CD4-positive, alpha-beta T cell treated with Interleukin-4 for 4 hours (primary cell): Measurements from ENCODE around the gene NBPF19.
"Not testable (repeated sequence)": the region's sequence is repeated elsewhere in the genome, so short reads cannot be mapped to it uniquely, and the experiment has no call there.

Experiments used
- DNase-seq: peaks from one replicate; pipeline ENCODE4 v3.0.0-alpha.2; 2020

NBPF19 gene, protein sequence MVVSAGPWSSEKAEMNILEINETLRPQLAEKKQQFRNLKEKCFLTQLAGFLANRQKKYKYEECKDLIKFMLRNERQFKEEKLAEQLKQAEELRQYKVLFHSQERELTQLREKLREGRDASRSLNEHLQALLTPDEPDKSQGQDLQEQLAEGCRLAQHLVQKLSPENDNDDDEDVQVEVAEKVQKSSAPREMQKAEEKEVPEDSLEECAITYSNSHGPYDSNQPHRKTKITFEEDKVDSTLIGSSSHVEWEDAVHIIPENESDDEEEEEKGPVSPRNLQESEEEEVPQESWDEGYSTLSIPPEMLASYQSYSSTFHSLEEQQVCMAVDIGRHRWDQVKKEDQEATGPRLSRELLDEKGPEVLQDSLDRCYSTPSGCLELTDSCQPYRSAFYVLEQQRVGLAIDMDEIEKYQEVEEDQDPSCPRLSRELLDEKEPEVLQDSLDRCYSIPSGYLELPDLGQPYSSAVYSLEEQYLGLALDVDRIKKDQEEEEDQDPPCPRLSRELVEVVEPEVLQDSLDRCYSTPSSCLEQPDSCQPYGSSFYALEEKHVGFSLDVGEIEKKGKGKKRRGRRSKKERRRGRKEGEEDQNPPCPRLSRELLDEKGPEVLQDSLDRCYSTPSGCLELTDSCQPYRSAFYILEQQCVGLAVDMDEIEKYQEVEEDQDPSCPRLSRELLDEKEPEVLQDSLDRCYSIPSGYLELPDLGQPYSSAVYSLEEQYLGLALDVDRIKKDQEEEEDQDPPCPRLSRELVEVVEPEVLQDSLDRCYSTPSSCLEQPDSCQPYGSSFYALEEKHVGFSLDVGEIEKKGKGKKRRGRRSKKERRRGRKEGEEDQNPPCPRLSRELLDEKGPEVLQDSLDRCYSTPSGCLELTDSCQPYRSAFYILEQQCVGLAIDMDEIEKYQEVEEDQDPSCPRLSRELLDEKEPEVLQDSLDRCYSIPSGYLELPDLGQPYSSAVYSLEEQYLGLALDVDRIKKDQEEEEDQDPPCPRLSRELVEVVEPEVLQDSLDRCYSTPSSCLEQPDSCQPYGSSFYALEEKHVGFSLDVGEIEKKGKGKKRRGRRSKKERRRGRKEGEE (N-terminal part only)

DNA sequence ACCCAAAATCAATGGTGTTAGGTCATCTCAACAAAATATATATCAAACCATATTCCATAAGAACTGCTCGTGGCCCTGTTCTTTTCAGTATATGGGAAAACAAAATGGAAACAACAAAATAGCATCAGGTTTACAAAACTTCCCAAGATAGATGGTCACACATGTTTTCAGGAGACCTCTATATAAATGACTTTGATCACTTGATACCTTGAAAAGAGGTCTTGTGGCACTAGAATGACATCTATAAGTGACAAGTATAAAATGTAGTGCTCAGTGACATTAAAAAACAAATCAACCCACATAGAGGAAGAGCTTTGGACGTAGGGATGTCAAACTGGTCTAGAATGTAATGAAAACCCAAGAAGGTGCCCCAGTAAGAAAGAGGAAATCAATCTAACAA lies at the start of gene NBPF19:
Gene NBPF19, plus strand, starts transcription at position 301 of the 400 bp plus-strand sequence. CDS start 888 bp downstream, outside the sequence.
- not testable (repeated sequence) for DNase-seq

DNA sequence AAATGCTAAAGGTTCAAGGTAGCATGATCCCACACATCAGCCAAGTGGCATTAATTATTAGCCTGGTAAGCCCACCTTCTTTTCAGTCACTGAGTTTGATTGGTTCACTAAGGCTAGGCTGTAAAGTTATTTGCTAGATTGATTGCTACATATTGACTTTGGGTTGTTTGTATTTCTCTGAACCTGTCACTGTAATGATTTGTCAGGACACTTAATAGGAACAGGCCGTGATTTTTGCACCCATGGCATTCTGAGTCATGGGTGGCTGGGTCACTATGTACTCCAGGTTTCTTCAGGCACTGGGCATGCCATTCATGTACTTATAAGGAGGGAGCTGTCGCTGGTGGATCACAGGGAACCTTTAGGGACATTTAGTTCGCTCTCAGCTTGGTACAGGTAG lies 46.5 kb upstream of the NBPF19 start:
- DNase-seq, result not testable (repeated sequence)

DNA sequence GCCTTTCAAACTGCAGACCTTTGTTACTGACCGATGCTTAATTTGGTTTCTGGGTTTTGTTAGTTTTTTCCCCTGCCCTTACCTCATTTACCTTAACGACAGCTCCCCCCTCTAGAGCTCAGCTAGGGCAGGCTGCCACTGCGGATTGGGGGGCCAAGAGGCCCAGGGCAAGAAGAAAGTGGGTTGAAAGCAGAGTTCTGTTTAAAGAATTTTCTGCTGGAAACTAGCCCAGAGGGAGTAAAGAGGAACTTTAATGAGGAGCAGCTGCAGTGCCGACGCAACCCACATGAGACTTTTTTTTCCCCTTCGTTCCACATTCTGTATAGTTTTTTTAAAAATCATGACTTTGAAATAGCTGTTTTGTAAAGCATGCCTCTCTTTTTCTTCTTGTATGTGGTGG lies 29.4 kb upstream of the NBPF19 start:
- DNase-seq, result not testable (repeated sequence)

DNA sequence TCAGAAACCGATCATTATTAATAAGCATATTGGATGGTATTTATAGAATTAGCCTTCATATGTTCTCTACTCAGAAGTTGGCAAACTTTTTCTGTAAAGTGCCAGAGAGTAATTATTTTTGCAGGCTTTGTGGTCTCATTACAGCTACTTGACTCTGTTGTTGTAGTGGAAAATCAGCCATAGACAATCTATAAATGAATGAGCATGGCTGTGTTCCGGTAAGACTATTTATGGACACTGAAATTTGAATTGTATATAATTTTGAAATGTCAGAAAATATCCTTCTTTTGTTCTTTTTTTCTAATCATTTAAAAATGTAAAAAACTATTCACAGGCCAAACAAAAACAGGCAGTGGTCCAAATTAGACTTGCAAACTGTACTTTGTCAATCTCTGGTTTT lies 22.6 kb upstream of the NBPF19 start:
- not testable (repeated sequence) for DNase-seq

DNA sequence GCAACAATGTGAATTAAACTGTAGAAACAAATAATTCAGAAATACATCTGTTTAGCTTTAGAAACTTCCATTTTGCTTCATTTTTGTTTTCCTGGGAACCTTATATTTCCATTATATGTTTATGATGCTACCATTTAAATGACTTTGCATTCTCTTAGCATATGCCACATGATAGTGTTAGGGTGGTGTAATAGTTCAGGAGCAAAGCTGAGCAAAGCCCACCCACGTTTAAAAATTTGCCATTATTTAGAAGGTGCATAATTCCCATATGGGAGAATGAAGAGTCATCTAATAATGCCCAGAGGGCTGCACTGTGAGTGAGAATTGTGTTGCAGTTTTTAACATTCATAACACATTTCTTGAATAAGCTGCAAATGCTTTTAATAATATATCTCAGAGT lies 22.2 kb upstream of the NBPF19 start:
- not testable (repeated sequence) for DNase-seq

DNA sequence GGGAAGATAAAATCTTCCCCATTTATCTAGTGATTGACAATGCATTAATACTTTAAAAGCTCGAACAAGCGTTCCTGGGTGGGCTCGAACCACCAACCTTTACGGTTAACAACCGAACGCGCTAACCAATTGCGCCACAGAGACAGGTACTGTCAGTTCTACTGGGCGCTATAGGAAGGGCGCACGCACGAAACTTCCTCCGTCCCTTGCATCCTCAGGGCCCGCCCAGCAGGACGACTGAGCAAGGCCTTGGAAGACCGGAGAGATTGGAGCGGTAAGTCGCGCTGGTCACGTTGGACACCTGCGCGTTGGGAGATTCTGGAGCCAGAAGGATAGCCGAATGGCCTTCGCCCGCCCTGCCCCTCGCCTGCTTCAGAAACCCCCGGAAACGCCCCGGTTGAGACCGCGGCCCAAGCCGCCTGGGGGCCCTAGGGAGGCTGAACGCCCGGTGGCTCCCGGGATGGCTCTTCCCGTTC lies 83.5 kb downstream of the NBPF19 start:
- DNase-seq, result peak; percentile 61

DNA sequence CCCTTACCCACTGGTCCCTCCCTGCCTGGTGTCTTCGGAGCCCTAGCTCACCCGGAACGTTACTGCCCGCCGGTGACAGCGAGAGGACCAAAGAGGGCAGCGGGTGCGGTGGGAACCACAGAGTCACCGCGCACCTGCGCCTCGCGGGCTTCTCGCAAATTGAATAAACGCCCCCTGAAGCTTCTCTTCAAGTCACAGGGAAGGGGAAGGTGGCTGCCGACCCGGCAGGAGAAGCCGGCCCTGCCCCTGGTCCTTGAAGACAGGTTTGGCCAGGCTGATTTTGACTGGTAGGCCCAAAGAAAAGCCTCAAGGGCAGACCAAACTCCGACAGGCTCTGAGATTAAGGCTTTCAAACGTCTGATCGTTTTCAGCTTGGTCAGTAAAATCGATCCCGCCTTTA lies 87.0 kb downstream of the NBPF19 start:
- DNase-seq, result not testable (repeated sequence)

DNA sequence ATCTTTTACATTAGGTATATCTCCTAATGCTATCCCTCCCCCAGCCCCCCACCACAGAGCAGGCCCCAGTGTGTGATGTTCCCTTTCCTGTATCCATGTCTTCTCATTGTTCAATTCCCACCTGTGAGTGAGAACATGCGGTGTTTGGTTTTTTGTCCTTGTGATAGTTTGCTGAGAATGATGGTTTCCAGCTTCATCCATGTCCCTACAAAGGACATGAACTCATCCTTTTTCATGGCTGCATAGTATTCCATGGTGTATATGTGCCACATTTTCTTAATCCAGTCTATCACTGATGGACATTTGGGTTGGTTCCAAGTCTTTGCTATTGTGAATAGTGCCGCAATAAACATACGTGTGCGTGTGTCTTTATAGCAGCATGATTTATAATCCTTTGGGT lies 90.6 kb downstream of the NBPF19 start:
- not testable (repeated sequence) for DNase-seq

DNA sequence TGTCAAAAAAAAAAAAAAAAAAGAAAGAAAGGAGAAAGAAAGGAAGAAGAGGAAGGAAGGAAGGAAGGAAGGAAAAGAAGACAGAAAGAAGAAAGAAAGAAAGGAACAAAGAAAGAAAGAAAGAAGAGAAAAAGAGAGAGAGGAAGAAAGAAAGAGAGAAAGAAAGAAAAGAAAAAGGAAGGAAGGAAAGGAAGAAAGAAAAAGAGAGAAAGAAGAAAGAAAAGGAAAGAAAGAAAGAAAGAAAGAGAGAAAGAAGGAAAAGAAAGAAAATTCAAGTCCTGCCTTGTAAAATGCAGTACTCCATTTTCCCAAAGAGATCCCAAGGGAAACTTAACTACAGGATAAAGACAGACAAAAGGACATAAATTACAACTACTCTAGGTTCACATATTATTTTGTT lies 97.9 kb downstream of the NBPF19 start:
- not testable (repeated sequence) for DNase-seq

DNA sequence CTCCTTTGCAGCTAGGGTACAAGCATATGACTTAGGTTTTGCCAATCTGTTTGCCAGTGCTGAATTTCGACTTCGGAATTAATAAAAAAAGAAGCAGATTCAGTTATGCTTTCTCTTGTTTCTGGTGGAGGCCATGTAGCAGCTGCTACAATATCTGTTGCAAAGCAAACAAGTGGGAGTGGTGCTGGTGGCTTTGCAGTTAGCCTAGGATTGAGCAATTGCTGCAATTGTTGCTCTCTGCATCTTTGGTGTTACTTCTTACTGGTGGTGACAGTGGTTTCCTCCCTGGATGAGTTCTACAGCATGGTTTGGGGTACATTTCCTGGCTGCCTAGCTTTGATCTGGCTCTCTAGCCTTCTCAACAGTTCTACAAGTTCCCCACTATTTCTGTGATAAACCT lies 110.7 kb downstream of the NBPF19 start:
- DNase-seq, result peak; percentile 86
